ENCODE results near the gene PXT1.
A peak's percentile ranks its signal among the peaks of the same experiment; 100 is the strongest.

PXT1 gene

GRCh38 chr6:36387440-36388303 lies 55.0 kb downstream of the PXT1 start, which contains the start of gene ETV7:
ETV7 (minus strand) TSS chr6:36387669; CDS start chr6:36387541, 128 bp downstream.
- peak; percentile 68 for DNase-seq

- peak; percentile 53 for DNase-seq
These were observed 55.9 kb downstream of the PXT1 start for GRCh38 chr6:36386495-36387439.

DNA sequence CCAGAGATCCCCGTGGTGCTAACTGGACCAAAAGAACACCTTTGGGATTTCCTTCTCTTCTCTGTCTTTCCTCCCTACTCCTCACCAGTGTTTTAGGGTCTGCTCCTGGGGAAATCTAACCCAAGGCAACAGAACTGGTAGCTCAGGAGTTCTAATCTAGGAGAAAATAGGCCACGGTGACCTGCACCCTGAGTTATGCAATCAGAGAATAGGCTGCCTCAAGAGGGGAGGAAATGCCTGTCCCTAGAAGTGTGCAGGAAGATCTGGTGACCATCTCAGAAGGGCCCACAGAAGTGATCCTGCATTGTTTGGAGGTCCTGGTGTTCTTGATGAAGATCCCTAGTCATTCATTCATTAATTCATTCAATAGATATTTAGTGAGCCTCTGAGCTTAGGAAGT lies 58.6 kb downstream of the PXT1 start:
- no peak for DNase-seq

DNA sequence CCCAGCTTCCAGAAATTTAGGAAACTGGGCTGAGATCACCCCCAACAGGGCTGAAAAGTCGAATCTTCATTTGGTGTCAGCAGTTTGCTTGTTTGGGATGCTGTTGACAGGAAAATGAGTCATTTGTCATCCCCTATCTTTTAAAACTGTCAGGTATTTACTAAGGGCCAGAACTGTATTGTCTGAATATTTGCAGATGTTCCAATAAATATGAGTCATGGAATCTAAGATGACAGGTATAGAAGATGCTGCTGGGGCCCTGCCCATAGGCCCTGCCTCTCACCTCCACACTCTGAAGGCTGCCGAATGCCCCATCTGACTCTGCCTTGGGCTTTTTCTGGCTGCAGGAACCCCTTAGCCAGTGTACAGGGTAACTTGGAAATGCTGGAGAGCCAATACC lies 59.0 kb downstream of the PXT1 start:
- no peak for DNase-seq

- DNase-seq: no peak
These were observed 59.7 kb downstream of the PXT1 start for GRCh38 chr6:36382976-36383375.

DNA sequence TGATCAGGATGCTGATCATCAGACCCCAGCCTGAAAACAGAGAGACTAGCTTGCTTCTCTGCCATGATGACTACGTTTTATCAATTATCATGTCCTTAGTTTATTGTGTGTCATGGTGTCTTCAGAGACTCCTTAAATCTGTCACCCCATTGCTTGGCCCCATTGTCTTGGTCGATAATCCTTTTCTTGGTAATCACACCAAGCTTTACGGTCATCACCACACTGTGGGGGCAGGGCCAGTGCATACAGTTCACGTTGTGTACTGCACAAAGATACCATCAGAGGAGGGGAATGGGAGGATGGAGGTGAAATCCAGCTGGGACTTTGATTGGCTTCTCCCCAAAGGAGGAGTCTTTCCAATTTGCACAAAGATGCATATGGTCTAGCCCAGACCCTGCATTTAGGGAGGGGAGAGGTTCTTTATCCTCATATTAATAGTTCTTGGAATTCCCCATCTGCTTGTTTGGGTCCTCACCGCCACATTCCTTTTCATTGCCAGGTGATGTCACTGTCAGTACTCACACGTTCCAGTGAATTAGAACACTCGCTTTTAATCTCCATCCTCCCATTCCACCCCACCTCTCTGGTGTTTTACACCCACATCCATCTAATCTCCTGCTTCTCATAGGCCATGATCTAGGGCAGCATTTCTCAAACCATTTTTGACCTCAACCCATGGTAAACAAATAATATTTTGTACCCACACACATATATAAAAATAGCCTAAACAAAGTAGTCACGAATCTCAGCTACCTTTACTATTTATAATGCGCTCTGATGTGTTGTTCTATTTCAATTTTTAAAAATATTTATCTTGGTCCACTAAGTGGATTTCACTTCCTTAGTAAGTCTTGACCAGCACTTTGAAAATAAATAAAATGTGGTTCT lies 60.9 kb downstream of the PXT1 start:
- DNase-seq: no peak

GRCh38 chr6:36380166-36380565 lies 62.5 kb downstream of the PXT1 start:
- no peak for DNase-seq

- DNase-seq: peak; percentile 33
These were observed 63.7 kb downstream of the PXT1 start for GRCh38 chr6:36378936-36379335.

DNA sequence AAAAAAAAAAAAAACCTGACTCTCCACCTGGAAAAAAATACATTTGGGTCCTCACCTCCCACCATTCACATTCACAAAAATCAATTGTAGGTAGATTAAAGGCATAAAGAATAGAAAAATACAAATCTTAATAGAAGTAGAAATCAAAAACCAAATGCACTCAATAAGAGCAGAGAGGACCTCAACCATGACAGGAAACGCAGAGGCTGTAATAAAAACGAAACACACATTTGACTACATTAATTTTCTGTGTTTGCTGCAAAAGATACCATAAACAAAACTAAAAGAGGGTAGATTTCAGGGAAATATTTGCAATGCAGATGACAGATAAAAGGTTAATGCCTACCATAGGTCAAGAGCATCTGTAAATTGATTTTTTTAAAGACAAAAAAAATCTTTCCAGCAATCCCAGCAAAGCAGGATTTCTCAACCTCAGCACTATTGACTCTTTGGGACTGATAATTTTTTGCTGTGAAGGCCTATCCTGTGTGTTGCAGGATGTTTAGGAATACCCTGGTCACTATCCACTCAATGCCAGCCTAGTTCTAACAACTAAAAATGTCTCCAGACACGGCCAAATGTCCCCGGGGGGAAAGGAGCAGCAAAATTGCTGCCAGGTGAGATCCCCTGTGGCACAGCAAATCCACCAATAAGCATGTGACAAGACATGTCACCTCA lies 64.3 kb downstream of the PXT1 start:
- DNase-seq: peak; percentile 33

GRCh38 chr6:36377594-36377993 lies 65.1 kb downstream of the PXT1 start:
- no peak for DNase-seq

GRCh38 chr6:36376742-36377141 lies 65.9 kb downstream of the PXT1 start:
- no peak for DNase-seq

- no peak for DNase-seq
These were observed 66.5 kb downstream of the PXT1 start for GRCh38 chr6:36376183-36376582.

DNA sequence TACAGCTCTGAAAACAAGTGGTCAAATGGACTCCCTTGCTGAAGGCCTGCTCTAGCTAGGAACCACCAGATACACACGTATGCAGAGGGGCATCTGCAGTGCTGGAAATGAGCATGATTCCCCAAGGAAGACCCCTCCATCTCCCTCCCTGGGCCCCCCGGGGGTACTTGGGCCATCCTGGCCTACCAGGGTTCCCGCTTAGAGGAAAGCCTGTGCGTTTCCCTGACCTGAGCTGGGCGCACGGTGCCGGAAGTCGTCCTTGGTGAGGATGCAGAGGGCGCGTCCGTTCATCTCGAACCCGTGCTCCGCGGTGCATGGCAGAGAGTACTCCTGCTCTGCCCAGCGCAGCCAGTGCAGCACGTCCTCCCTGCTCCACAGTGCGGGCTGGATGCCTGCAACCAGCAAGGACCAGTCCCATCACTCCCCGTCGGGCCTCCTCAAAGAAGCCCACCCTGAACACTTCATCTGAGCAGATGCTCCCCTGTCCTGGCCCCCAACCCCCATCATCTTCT lies 67.0 kb downstream of the PXT1 start:
- no peak for DNase-seq

DNA sequence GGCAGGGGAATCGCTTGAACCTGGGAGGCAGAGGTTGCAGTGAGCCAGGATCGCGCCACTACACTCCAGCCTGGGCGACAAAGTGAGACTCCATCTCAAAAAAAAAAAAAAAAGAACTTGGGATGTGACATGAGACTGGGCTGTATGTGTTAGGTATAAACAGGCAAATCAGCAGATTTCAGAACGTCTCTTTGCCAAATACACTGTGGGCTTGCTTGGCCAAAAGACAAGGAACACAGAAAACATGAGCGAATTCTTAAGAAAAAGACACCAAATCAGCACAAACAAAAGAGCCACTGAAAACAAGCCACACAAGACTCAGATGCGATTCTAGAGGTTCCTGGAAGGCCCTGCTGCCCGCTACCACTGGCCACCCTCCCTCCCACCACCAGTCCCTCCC lies 67.7 kb downstream of the PXT1 start:
- DNase-seq: no peak

- DNase-seq: no peak
These were observed 68.5 kb downstream of the PXT1 start for GRCh38 chr6:36374194-36374593.

- no peak for DNase-seq
These were observed 69.2 kb downstream of the PXT1 start for GRCh38 chr6:36373368-36374019.

DNA sequence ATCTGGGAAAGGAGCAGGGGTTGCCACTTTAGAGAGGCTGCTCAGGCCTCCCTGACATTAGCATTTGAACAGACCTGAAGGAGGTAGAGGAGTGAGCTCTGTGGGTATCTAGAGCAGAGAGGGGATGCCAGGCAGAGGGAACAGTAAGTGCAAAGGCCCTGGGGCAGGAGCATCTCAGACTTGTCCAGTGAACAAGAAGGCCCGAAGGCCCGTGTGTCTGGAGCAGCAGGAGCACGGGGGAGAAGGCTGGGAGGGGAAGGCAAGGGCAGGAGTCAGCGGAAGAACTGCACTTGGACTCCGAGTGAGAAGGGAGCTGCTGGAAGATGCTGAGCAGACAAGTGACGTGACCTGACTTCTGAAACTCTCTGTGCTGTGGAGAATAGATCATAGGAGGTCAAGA lies 70.6 kb downstream of the PXT1 start:
- DNase-seq: no peak

GRCh38 chr6:36371211-36371610 lies 71.4 kb downstream of the PXT1 start:
- no peak for DNase-seq

DNA sequence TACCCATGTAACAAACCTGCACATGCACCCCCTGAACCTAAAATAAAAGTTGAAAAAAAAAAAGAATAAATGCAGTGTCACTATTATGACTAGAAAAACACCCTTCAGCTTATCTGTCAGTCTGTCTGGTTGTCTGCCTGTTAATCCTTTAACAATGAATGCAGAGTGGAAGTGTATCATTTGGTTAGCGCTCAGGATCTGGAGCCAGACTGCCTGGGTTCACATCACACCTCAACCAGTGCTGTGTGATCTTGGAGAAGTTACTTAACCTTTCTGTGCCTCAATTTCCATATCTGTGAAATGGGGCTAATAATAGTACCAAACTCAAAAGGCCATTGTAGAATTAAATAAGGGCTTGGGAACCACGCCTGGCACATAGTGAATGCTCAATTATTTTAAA lies 72.0 kb downstream of the PXT1 start:
- no peak for DNase-seq

- DNase-seq: no peak
These were observed 73.5 kb downstream of the PXT1 start for GRCh38 chr6:36368921-36369865.
